Measurements from ENCODE around the gene DIPK2B.

- TF ChIP-seq CTCF (IDR thresholded peaks at IDR 0.05) = no peak
- no peak for TF ChIP-seq REST (IDR thresholded peaks at IDR 0.05; ENCODE audit: insufficient read depth in 1 of 2, low read depth in 2 of 2, low read length in 1 of 2)
Measured at GRCh38 chrX:45164995-45165394, 35.7 kb downstream of the DIPK2B start.
